ENCODE measurements around the gene PRR4.

PRR4 gene, protein sequence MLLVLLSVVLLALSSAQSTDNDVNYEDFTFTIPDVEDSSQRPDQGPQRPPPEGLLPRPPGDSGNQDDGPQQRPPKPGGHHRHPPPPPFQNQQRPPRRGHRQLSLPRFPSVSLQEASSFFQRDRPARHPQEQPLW

DNA sequence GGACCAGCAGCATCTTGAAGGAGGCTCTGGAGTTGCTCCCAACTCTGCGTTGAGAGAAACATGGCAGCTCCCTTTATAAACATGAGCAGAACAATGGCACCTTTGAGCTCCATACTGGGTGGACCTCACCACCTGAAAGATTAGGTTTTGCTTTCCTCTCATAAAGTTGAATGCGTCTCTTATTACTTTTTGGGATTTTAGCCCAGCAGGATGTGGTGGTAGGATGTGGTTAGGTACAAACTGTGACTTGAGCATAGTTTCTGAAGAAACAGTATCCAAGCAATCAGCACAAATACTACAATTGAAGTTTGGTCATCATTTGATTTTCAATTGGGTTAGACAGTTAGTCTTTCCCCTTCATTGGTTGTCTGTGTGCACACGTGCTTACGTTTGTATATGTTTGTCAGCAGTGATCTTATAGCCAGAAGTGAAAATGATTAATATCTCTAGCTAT lies at the start of gene PRR4:
Gene PRR4 (minus strand): TSS at position 51 of the 454 bp plus-strand sequence. CDS start 38 bp downstream, at position 13.
- no peak for DNase-seq (ENCODE audit: low spot score)

DNA sequence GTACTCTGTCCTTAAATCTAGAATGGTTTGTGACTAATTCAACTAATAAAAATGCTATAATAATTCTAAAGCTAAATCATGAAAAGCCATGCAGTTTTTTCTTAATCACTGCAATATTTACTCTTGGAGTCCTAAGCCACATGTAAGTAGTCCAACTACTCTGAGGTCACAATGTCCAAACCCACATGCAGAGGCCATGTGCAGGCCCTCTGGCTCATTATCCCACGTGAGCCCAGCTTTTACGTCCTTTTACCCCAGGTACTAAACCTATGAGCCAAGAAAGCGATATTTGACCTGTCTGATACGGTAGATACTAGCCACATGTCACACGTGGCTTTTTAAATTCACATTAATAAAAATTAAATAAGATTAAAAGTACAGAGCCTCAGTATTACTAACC lies 47.6 kb upstream of the PRR4 start:
- no peak for DNase-seq (ENCODE audit: low spot score)

DNA sequence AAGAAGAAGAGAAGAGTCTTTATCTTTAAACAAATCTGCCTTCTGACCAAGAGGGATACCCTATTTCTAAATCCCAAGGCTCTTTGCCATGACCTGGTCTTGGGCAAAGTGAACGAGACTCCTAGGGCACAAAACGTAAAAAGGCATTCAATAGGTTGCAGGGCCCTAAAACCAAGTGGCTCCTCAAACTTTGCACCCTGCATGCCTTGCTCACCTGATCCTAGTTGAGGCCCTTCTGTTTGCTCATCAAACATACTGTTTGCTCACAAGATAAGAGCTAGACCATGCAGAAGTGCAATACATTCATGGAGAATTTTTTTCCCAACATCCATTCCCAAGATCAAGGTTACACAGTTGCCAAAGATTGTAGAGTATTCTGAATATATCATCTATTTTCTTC lies 42.7 kb upstream of the PRR4 start:
- no peak for DNase-seq (ENCODE audit: low spot score)

DNA sequence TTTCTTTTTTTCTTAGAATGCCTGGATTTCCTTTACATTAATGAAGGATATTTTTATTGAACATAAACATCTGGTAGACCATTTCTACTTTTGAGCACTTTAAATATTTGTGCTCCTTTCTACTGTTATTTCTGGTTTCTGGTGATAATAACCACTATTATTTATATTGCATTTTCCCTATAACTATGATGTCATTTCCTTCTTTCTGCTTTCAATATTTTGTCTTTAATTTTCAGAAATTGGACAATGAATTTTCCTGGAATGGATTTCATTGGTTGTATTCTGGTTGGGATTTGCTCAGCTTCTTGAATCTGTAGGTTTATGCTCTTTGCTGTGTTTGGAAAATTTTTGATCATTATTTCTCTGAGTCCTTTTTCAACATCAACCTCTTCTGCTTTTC lies 40.0 kb upstream of the PRR4 start:
- no peak for DNase-seq (ENCODE audit: low spot score)

DNA sequence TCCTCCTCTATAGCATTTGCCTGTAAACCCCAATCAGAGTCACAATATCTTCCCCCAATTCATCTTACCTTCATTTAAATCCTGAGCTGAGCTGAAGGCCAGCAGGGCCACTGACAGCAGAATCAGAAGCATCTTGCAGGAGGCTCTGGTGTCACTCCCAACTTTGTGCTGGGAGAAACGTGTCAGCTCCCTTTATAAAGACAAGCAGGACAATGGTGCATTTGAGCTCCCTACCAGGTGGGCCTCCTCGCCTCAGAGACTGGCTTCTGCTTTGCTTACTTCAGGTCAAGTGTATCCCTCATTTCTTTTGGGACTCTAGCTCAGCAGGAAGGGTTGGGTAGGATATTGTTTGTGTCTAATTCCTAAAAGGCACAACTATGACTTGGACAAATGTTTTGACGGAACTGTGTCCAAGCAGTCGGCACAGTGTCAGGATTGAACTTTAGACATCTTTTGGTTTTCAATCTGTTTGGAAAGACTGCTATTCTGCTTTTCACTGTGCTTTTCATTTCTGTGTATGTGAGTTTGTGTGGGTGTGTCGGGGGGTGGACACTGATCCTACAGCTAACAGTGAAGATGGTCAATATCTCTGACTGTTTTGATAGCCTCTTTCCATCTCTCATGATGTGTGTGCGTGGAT lies 34.9 kb upstream of the PRR4 start, which contains the start of gene PRH1:
Gene PRH1 (minus strand): TSS at position 170 of the 640 bp plus-strand sequence. CDS start 38 bp downstream, at position 132.
- DNase-seq (ENCODE audit: low spot score) = no peak

DNA sequence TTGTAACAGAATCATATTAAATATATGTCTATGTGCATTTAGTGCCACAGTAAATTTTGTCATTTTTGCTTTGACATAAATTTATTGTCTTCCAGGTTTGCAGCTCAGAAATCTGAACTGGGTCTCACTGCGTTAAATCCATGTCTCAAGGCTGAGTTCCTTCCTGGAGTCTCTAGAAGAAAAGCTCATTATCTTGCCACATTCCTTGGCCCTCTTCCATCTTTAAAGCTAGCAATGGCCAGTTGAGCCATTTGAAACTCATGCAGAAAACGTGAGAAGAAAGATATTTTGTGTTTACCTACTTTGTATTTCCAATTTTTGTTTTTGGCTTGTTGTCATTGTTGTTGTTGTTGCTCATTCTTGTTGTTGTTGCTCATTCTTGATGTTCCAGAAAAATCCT lies 24.1 kb upstream of the PRR4 start:
- DNase-seq (ENCODE audit: low spot score) = no peak

DNA sequence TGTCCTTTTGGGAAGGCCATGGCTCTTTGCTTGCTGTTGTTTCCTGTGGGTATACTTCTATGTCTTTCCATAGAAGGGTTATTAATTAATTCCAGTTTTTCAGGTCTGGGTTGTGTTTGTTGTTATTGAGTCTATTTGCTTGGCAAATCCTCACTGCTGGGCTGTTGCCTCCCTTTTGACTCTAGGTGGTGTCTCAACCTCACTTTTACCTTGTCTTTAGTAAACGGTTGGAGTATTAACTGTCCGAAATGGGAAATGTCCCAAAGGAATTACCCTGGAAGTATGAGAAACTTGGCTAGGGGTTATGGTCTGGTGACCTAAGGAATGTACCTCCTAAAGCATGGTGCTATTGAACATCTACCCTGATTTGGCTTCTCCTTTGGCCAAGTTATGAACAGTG lies 18.1 kb upstream of the PRR4 start:
- DNase-seq (ENCODE audit: low spot score) = no peak

DNA sequence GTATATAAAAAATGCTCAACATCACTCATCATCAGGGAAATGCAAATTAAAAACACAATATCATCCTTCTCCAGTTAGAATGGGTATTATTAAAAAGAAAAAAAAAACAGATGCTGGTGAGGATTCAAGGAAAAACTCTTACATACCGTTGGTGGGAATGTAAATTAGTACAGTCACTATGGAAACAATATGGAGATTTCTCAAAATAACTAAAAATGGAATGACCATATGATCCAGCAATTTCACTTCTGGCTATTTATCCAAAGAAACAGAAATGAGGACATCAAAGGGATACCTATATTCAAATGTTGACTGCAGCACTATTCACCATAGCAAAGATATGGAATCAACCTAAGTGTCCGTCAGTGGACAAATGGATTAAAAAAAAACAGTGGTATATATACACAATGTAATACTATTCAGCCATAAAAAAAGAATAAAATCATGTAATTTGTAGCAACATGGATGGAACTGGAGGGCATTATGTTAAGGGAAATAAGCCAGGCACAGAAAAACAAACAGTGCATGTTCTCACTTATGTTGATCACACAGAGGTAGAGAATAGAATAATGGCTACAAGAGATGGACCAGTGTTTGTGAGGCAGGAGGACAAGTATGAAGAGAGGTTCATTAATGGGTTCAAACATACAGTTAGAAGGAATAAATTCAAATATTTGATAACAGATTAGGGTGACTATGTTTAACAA lies 14.4 kb upstream of the PRR4 start:
- DNase-seq (ENCODE audit: low spot score) = no peak

DNA sequence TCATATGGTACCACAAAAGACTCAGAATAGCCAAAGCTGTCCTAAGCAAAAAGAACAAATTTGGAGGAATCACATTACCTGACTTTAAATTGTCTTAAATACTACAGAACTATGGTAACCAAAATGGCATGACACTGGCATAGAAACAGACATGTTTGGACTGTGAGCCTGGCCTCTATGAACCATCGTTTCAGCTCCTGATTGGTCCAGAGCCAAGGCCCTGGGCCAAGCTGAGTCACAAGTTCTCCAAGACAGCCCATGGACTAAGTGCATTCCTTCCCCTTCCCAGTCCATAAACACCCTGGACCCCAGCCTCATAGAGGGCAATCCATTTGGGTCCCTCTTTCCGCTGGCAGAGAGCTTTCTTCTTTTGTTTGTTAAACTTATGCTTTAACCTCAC lies 12.1 kb upstream of the PRR4 start:
- DNase-seq (ENCODE audit: low spot score) = no peak

DNA sequence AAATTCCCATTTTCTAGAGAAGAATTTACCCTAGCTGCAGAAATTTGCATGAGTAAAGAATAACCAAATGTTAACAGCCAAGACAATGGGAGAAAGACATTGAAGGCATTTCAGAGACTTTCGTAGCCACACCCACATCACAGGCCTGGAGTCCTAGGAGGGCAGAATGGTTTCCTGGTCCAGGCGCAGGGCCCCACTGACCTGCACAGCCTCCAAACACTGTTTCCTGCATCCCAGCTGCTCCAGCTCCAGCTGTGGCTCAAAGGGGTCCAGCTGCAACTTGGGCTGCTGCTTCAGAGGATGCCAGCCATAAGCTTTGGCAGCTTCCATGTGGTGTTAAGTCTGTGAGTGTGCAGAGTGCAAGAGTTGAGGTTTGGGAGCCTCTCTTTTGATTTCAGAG lies 6.5 kb upstream of the PRR4 start:
- no peak for DNase-seq (ENCODE audit: low spot score)

DNA sequence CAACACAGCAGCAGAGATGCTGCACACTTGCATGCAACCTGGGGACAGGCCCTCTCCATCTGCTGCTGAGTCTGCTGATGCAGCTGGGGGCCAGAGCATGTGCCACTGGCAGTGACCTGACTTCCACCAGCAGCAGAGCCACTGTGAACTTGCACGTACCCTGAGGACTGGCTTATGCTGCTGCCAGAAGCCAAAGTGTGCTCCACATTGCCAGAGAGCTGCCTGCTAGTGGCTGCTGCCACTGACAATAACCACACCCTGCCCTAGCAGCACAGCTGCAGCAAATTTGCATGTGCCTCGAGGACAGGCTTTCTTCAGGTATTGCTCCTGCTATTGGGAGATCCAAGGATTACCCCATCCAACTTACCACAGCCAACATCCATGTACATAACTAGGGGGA lies 4.5 kb upstream of the PRR4 start:
- DNase-seq (ENCODE audit: low spot score) = no peak

DNA sequence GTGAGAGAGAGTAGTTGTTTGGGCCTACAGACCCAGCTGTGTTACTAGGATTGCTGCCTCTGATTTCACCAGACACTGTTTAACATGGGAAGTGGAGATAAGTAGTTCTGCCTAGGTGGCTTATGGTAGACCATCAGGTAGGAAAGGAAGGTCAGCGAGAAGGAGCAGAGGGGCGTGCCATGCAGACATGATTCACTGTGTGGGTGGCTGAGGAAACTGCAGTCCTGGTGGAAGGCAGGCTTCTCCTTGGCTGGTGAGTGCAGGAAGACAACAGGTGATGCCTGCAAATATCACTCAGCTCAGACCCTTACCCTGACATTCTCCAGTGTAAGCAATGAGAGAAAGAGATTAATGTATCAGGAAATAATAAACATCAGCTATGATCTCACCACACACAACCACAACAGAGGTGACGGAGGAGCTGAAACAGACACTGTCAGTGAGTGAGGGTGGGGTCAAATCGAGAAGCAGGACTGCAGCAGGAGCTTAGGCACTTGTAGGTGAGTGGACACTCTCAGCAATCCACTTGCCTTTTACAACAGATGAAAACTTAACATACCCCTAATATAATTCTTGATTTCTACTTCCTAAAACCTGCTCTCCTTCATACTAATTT lies 2.1 kb upstream of the PRR4 start:
- no peak for DNase-seq (ENCODE audit: low spot score)

DNA sequence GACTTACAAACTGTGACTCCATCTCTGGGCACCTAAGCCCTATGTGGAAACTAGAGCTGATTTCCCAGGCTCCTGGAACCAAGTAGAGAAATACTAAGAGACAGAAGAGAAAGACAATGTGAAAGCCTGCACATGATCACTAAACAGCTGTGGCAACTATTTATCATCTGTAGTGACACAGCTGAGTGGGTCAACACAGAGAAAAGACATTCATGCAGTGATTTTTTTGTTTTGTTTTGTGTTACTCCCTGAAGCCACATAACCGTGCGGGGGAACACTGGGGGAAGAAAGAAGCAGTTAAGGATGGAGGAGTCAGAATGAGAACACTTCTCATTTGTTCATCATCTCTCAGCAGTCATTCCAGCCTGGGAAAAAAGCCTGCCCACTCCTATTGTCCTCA lies 1.5 kb downstream of the PRR4 start:
- peak; percentile 5 for DNase-seq (ENCODE audit: low spot score)

DNA sequence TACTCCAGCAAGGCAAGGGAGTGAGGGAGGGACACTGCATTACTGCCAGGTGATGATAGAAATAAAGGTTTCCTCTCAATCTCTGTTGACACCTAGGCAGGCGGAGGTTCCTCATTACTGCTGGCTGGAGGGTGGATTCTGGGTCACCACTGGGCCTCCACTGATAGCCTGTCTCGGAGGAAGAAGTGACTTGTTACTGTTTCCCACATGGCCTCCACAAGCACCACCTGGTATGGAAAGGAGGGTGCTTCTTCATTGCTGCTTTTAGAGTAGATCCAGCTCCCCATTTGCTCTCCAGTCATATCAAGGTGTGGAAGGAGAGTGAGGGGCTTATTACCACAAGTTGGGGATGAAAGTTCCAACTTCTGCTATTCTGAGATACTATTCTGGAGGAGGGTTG lies 6.4 kb downstream of the PRR4 start:
- DNase-seq (ENCODE audit: low spot score) = no peak

DNA sequence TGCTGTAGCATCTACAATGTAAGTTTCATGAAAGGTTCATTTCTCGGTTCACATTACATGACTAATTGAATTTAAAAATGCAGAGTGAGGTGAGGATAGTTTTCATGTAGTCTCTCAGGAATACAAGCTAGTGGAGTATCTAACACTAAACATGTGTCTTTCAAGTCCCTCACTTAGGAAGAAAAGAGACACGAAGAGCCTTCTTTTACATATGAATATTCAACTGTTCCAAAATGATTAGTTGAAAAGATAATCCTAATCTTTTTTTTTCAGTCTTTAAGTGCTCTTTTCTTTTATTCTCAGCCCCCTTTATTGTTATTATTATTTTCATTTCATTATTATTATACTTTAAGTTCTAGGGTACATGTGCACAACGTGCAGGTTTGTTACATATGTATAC lies 10.8 kb downstream of the PRR4 start:
- no peak for DNase-seq (ENCODE audit: low spot score)

DNA sequence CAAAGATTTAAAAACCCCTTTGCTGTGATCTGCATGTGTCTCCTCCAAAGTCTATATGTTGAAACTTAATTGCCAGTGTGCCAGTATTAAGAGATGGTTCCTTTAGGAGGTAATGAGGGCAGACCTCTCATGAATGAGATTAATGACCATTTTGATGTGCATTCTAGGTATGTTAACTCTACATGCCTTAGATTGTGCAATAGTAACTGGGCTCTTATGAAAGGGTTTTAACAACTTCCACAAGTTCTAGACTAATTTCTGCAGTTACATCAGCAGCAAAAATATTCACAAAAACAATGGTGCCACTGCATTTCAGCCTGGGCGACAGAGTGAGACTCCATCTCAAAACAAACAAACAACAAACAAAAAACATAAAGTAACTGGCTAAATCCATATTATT lies 19.3 kb downstream of the PRR4 start:
- DNase-seq (ENCODE audit: low spot score) = no peak

DNA sequence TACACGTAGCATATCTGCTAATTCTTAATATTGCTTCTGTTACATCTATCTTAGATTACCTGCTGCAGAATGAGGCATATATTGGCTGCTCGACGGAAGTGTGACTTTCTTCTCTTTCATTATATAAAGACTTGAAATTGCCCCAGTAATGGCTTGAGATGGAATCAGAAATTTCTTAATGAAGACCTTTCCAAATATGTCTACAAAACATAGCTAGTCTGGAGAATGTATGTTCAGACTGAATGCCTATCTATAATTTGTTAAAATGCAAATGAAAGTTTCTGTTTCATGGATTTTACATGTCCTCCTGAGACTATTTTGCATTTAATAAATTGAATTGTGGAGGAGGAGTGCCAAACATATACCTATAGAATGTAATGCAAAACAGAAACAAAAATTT lies 23.0 kb downstream of the PRR4 start, which contains the start of gene TAS2R10:
Gene TAS2R10 (minus strand): TSS at position 101 of the 400 bp plus-strand sequence. CDS start 89 bp downstream, at position 12.
- DNase-seq (ENCODE audit: low spot score) = no peak

DNA sequence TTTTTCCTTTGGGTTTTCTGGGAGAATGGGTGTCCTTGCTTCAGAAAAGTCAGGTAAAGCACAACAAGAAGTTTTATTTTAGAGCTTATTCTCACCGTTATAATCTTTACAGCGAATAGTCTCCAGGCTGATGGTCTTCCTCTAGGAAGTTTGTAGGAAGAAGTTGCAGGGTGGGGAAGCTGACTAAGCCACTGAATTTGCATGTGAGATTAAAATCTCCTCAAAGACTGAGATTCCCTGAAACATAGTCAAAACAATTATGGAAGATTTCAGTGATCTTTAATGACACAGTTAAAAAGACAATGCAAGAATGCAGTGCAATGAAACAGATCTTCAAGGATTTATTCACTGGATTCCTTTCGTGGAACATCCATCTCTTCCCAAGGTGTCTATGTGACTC lies 24.3 kb downstream of the PRR4 start:
- DNase-seq (ENCODE audit: low spot score) = no peak

DNA sequence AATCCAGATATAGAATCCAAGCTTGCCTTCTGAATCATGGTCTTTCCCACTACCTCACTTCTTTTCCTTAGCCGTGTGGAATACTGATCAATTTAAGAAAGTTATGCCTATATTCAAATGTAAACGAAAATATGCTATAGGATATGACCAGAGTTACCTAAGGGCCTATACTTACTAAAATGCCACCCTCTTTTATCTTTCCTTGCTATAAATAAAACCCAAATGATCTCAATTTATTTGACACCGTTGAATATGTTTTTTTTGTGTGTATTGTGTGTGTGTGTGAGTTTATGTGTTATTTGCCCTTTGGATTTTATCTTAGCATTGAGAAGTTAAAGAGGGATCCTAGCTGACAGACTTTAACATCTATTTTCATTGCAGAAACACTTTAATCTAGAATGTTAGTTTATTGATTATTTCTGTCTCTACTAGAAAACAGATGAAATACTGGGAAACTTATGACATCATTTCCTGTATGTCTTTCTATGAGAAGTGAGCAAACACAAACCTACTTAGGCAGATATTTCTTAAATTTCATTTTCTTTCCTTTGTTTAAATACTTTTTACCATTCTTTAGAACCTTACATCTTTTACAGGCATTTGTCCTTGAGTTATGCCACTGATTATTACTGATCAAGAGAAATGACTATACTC lies 37.3 kb downstream of the PRR4 start:
- no peak for DNase-seq (ENCODE audit: low spot score)

DNA sequence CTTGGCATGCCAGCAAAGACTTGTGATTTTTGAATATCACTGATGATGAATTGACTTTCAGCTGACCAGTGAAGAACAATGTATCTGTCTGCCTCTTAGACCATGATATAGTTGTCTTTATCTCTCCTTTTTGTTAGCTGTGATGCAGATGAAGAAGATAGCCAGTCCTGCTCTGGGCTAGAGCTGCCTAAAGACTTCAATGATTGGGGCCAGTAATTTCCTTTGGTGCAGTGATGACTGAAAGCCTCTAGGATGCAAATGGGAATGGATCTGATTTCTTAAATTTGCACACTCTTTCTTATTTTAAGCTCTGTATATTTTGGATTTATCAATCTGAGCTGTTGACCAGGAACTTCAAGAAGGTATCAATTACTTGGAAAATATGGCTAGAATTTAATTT lies 39.2 kb downstream of the PRR4 start, which contains the start of gene TAS2R9:
Gene TAS2R9 (minus strand): TSS at position 101 of the 400 bp plus-strand sequence. CDS start 93 bp downstream, at position 8.
- no peak for DNase-seq (ENCODE audit: low spot score)

DNA sequence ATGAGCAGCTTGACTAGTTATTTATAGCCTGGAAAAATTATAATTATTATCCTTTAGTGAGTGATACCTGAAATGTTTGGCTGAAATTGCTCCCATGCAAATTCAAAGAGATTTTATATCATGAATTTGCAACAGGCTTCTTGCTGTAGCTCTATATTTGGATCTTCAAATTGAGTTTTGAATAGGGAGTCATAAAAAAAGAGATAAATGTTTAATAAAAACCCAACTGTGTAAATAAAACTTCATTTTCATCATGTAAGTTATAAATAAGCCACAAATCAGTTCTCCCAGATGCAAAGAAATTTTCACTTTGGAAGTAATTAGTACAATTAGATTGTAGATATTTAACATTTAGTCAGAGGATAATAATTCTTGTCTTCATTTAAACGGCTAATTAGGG lies 42.1 kb downstream of the PRR4 start, which contains the start of gene TAS2R8:
Gene TAS2R8 (minus strand): TSS at position 101 of the 400 bp plus-strand sequence. CDS start 306 bp downstream, outside the sequence.
- DNase-seq (ENCODE audit: low spot score) = no peak

DNA sequence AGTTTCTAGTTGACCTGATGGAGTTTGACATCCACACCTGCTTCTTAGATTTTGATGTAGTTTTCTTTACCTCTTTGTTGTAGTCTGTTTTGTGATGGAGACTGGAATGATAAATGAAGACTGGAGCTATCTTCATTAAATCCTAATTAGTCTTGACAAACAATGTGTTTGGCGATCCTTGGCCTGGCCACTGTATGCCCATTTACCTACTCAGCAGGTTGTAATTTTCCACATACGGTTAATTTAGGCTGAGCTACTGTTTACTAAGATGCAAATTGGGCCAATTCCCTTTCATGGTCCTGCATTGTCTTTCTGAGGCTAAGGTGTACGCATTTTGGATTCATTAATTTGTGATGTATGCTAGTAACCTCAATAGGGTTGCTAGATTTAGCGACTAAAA lies 46.7 kb downstream of the PRR4 start, which contains the start of gene TAS2R7:
Gene TAS2R7 (minus strand): TSS at position 41 of the 400 bp plus-strand sequence. CDS start 57 bp downstream, outside the sequence.
- DNase-seq (ENCODE audit: low spot score) = no peak
